GM18499 (cell line): Measurements from ENCODE around the gene CCDC8.
"Not testable (repeated sequence)": the region's sequence is repeated elsewhere in the genome, so short reads cannot be mapped to it uniquely, and the experiment has no call there.

ENCODE experiments used
- ATAC-seq: cut with Tn5 transposase; IDR thresholded peaks from one replicate; pipeline ENCODE4 v1.9.1; 2021; ENCODE audit warnings: moderate number of reproducible peaks; ENCODE audit not compliant: insufficient read depth, unreplicated experiment

Gene CCDC8

DNA sequence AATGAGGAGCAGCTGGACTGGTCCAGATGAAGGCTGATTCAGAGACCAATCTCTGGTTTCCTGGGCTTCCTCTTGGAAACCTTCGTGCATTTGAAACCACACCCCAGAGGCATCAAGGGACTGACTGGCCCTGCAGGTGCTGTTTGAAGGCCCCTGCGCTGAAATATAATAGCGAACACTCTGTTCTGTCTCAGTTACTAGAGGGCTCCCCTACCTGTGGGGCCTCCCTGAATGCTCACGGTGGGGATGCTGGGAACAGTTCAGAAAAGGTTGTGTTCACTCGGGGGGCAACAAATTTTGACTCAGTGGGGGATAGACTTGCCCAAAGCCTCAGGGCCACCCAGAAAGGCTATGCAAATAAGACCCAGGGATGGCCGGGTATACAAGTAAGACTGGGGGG is 6.4 kb downstream of the CCDC8 start:
- no peak for ATAC-seq

DNA sequence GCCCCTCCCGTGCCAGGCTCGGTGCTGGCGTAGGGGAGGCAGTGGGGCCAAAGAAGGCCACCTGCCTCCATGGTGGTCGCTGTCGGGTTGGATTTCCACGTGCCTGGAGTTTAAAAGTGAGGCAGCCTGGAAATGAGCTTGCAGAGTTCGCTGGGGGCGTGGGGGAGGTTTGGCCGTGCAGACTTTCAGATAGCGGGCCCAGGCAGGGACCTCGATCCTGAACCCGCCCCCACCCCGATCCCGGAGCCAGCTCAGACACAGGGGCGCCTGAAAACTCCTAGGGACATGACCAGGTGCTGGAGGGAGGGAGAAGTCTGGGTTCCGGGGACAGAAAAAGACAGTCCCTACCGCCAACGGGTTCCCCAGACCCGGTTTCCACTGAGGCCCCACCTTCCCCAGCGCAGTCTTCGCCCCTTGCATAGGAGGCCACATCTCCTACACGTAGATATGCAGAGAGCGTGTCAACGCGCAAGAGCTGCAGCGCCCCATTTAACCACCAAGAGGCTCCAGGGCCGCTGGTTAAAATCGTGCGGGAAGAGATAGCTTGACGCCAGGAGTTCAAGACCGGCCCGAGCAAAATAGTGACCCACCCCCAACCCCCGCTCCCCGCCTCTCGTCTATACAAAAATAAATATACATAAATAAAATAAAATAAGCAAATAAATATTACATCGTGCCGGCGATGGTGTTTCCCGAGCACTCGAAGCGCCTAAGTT is 8.5 kb downstream of the CCDC8 start:
- no peak for ATAC-seq

DNA sequence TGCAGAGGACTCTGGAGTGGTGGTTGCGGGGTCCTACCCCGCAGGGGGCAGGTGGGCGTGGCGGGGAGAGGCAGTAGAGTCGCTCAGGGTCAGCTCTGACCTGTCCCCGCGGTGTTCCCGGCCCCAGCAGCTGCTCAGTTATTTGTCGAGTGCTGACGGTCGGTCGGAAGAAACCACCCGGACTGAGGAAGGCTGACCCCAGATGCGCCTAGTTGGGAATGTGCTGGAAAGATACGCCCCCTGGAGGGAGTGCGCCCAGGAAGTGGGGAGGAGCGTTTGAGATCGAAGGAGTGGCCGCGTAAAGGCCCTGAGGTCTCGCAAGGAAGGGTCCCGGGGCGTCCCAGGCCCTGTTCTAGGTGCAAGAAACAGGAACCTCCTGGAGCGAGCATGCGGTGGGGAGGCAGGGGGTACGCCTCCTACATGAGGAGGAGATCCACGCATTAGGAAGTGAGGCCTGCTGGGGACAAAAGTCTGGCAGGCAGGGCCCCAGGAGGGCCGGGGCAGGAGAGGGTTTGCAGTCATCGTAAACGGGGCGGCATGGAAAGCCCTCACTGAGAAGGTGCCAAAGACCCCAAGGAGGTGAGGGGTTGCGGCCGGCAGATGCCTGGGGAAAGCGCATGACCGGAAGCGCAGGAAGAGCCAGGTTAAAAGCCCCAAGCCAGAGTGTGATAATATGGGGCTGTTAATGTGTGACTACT is 9.2 kb downstream of the CCDC8 start:
- ATAC-seq = no peak

DNA sequence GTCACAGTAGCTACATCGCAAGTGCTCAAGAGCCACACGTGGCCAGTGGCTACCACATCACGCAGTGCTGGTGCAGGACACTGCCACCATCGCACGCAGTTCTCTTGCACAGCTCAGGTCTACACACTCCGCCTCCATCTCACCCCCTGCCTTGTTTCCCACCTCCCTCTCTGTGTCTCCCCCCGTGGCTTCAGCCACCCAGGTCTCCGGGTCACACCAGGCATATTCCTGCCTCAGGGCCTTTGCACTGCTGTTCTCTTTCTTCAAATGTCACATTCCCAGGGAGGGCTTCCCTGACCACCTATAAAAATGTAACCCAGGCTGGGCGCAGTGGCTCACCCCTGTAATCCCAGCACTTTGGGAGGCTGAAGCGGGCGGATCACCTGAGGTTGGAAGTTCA is 10.6 kb downstream of the CCDC8 start:
- ATAC-seq = no peak

DNA sequence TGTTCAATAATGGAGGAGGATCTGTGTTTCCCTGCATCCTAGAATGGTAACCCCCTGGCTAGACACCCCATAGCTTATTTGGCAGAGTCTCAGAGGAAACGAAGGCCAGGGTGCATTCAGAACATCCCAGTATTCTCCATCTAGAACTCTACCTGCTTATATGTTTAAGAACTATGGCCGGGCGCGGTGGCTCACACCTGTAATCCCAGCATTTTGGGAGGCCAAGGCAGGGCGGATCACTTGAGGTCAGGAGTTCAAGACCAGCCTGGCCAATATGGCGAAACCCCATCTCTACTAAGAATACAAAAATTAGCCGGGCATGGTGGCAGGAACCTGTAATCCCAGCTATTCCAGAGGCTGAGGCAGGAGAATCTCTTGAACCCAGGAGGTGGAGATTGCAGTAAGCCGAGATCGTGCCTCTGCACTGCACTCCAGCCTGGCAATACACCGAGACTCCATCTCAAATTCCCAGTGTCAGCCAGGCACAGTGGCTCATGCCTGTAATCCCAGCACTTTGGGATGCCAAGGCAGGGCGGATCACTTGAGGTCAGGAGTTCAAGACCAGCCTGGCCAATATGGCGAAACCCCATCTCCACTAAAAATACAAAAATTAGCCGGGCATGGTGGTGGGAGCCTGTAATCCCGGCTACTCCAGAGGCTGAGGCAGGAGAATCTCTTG is 15.4 kb downstream of the CCDC8 start:
- ATAC-seq = not testable (repeated sequence)

DNA sequence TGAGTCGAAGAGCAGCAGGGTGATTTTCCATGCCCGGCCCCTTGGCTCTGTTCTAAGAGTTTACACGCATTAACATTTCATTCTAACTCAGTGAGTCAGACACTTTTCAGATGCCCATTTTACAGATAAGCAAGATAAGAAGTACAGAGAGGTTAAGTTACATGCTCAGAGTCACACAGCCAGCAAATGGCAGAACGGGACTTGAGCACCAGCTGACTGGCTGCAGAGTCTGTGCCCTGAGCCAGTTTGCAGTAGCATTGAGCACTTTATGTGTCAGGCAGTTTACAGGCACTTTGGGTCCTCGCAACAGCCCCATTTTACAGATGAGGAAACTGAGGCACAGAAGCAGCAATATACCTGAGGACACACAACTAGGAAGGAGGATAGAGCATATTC is 19.0 kb downstream of the CCDC8 start:
- ATAC-seq = no peak

DNA sequence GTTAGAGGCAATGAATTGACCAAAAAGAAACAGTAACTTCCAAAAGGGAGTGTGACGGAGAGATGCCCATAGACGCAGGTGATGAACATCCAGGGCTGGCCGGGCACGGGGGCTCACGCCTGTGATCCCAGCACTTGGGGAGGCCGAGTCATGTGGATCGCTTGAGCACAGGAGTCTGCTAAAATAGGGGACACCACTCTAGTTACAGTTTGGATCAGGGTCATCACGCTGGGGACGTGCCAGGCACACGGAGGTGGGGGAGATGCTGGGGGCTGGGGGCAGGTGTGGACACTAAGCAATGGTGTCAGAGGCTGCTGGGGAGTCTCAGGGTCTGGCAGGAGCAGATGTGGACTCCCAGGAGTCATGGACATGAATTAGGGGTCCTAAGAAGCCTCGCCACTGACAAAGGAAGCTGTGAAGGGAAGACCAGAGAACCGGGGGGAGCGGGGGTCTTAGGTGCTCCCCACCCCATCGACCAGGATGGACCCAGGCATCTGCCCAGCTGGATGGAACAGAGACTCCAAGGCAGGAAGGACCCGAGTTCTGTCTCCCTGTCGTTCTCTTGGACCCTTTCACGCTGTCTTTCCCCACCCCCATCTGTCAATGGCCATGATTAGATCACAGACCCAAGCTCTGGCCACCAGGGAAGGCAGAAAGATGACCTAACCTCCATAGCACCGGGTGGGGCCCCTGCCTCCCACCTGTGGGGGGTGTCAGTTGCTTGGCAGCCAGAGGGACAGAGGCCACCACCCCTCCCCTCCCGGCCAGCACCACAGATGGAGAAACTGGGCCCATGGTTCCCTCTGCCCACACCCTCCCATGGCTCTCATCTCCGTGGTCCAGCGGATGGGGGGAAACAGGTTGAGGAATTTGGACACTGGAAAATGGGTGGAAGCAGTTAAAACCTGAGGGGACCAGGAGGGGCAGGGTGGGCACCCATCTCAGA is 19.6 kb downstream of the CCDC8 start:
- ATAC-seq = no peak

DNA sequence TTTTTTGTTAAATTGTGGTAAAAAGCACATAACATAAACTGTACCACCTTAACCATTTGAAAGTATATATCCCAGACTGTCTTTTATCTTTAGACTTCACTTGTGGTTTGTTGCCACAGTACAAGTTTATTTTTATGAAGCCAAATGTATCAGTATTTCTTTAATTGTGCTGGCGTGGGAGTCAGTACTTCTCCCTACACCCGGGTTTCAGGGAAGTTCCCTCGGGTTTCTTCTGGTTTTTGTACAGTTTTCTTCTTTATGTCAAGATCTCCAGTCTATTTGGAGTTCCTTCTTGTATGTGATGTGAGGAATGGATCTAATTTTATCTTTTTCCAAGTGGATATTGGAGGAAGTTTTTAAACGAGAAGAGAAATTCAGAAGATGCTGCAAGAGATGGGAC is 20.5 kb downstream of the CCDC8 start:
- no peak for ATAC-seq

DNA sequence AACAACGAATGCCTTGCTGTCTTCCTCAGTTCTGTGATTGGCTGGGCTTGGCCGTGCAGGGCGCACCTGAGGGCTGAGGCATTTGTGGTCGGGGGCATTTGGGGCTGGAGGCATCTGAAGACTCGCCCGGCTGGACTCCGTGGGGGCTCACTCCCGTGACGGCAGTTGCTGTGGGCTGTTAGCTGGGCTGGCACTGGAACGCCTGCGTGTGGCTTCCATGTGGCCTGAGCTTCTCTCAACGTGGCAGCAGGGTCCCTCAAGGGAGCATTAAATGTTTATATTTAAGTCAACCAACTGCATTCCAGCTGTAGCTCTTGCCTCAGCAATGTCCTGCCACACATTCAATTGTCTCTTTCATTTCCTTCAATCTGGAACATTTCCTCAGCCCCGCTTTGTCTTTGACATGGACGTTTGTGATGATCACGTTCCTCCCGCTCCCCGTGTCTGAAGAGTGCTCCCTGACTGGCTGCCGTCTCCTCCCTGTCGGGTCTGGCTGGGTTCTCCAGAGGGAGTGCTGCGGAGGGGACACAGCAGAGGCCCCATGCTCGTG is 21.0 kb downstream of the CCDC8 start:
- ATAC-seq = no peak

DNA sequence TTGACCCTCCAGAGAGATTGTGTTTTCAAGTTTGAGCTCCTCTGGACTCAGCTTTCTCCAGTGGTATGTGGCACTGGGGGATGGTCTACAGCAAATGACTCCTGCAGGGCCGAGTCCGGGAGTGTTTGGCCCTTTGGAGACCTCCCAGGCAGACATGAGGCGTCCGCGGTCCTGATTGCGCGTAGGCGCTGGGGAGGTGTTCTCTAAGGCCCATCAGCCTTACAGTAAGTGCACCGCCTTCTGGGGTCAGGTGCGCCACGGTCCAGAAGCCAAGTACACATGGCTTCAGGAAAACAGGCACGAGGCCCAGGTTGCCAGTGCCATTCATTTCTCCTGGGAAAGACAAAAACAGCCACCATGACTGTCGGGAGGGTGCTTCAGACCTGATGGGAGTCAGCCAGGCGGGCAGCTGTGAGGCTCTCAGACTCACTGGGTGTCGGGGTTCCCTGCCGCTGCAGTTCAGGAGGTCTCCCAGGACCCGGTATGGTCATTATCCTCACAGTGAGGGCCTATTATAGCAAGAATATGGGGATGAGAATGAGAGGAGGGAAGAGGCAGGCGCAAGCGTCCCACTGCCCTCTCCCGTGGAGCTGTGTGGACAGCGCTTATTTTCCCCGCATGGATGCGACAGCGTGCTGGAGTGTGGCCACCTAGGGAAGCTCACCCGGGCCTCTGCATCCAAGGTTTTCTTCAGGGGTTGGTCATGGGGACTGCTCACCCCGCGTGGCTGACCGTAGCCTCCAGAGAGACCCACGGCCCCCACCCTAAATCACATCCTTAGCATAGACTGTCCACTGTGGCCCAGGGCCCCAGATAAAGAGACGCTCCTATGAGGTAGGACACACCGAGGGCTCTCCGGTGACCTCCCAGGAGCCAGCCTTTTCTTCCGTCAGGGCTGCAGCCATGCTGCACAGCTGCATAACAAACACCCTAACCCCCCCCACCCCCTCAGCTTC is 21.8 kb downstream of the CCDC8 start:
- no peak for ATAC-seq

DNA sequence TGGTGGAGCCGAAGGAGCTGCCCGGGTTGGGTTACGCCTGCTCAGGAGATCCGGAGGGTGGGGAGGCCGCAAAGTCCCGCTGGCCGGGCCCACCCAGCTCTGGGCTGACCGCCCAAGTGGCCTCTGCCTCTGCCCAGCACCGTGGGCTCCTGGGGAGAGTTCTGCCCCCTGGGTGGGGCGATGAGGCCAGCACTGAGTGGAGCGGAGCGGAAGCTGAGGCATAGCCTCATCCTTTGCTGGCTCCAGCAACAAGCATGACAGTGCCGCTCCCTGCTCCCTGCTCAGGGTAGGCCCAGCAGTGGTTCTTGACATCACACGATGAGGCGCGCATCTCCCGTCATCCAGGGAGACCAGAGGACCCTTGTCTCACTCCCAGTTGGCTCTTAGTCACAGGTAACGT is 22.5 kb downstream of the CCDC8 start:
- ATAC-seq = no peak

DNA sequence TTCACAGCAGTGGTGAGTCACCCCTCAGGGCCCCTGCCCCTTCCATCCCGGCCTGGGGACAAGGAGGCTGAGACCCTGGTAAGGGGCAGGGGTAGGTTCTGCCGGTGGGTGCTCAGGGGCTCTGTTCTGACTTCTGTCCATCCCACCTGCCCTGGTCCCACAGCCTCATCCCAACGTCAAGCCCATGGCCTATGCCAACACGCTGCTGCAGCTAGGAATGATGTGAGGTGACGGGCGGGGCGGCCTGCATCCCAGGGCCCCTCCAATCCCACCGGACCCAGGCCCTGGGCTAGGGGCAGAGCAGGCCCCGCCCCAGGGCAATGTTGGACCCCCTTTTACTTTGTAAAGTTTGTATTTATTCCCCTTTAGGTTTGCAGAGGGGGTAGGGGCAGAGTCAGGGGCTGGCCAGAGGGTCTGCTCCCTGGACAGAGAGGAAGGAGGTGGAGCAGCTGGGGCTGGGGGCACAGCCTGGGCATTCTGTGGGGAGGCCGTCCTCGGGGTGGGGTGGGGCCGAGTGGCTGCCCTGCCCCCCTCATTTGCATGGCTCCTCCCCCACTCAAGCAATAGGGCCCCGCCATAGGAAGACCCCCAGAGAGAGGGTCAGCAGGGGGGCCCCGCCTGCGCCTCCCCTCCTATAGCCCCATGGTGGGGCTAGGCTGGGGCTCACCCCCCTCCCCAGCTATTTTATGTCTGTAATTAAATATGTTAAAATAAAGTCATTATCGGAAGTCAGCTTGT is 23.1 kb downstream of the CCDC8 start:
- ATAC-seq = no peak

DNA sequence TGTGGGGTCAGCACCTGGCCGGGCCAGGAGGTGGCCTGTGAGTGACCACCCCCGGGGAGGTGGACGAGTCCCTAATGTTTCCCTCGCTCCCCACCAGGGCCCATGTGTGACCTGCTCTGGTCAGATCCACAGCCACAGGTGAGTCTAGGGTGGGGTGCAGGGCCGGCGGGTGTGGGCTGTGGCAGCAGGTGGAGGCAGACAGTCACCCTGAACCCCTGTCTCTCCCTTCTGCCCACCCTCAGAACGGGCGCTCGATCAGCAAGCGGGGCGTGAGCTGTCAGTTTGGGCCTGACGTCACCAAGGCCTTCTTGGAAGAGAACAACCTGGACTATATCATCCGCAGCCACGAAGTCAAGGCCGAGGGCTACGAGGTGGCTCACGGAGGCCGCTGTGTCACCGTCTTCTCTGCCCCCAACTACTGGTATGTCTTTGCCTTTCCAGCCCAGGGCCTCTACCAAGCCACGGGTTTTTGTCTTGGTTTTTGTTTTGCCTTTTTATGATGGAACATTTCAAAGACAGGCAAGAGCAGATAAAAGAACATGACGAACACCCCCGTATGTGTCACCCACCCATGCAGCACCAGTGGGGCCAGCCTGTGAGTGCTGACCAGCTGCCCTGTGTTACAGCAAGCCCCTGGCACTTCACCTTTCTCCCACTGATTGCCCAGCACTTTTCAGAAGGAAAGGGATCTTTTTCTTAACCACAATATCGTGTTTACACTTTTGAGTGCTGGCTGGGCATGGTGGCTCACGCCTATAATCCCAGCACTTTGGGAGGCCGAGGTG is 24.9 kb downstream of the CCDC8 start:
- ATAC-seq = no peak

DNA sequence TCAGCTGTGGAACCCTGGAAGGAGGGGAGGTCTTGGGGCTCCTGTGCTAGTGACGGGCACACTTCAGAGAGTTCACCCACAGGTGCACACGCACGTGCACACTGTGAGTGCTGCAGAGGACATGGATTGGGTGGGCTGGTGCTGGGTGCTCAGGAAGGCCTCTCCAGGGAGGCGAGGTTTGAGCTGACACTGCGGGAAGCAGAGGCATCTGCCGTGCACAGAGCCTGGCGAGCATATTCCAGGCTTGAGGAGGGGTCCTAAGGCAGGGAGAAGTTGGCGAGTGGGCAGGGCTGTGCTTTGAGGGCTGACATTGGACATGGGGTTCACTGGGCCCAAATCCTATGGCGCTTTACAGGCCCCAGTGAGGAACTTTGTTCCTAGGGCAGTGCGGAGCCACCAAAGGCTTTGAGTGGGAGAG is 25.6 kb downstream of the CCDC8 start:
- no peak for ATAC-seq

DNA sequence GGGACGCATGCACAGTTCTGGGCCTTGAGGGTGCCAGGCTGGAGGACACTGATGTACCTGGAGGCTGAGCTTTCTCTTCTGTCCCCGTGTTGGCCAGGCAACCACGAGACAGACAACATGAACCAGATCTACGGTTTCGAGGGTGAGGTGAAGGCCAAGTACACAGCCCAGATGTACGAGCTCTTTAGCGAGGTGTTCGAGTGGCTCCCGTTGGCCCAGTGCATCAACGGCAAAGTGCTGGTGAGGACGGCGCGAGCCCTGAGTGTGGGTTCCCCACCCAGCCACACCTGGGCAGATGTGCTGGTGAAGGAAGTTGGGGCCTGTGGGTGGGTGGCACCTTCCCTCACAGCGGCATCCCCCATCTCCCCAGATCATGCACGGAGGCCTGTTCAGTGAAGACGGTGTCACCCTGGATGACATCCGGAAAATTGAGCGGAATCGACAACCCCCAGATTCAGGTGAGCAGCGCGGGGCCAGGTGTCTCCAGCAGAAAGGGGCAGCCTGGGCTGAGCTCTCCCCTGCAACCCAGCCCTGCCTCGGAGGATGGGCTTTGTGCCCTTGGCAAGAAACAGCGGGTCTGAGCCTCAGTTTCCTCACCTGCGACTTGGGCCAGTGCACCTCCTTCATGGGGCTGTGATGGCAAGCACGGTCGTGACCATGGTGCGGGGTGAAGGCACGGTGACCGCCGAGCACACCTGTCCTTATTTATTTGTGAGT is 26.2 kb downstream of the CCDC8 start:
- ATAC-seq = no peak

DNA sequence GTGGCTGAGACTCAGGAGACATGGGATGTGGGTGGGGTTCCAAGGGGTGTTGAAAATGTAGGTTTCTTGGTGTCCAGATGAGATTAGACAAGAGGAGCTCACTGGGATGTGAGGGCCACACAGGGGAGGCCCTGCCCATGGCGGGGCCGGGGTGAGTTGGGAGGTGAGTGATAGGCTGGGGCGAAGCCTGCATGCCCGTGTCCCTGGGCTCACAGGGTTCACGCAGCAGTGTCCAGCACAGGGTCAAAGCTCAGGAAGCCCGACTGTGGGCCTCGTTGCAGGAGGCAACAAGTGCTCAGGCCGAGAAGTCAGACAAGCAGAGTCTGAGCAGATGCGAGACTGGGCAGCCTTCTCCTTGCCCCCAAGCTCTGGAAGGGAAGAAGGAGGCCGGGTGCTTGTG is 27.2 kb downstream of the CCDC8 start:
- no peak for ATAC-seq

DNA sequence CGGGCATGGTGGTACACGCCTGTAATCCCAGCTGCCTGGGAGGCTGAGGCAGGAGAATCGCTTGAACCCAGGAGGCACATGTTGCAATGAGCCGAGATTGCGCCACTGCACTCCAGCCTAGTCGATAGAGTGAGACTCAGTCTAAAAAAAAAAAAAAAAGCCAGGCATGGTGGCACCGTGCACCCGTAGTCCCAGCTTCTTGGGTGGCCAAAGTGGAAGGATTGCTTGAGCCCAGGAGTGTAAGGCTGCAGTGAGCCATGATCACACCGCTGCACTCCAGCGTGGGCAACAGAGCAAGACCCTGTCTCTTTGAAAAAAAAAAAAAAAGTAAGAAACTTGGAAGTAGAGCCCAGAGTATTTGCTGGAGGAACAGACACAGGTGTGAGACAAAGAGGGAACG is 27.7 kb downstream of the CCDC8 start:
- no peak for ATAC-seq
